AG04450 (cell line): Measurements from ENCODE around the gene CYP4B1. TPM values are rescaled to one million over a fixed set of nuclear protein-coding genes. Genes with fewer than 3 reads are reported as not detected.
"Not testable (repeated sequence)": the region's sequence is repeated elsewhere in the genome, so short reads cannot be mapped to it uniquely, and the experiment has no call there.

ENCODE experiments used
- CTCF ChIA-PET: fragments of 300-600, 350-600 bp; formaldehyde crosslinking; extraction: SDS; loops from one replicate; lab custom pipeline; 2022; ENCODE audit warnings: antibody characterized with exemption, inconsistent platforms; lab: Charles Lee
- POLR2A ChIA-PET: fragments of 350-600 bp; formaldehyde crosslinking; extraction: SDS; loops from one replicate; lab custom pipeline; 2021; ENCODE audit warnings: antibody characterized with exemption, inconsistent platforms; lab: Yijun Ruan, JAX
- DNase-seq: peaks from one replicate; pipeline ENCODE4 v3.0.0-alpha.2; 2011; ENCODE audit warnings: low read depth, low spot score
- H3K27ac ChIP-seq: one replicate; pipeline ENCODE4 v1.5.1; 2012; ENCODE audit warnings: low read depth, low read length, control low read depth
- H3K27me3 ChIP-seq: one replicate; pipeline ENCODE4 v1.6.0; 2012; ENCODE audit warnings: low read length; ENCODE audit not compliant: control insufficient read depth, insufficient read depth
- H3K4me3 ChIP-seq: 2 replicates; pipeline ENCODE4 v1.5.1; 2011; ENCODE audit warnings: mild to moderate bottlenecking, low read depth, low read length, control low read depth
- H3K9me3 ChIP-seq: 2 replicates; pipeline ENCODE4 v1.5.1; 2012; ENCODE audit warnings: low read length; ENCODE audit not compliant: control insufficient read depth, insufficient read depth
- polyA plus RNA-seq: library from polyadenylated mRNA; depleted of rRNA; stranded (reverse); fragments of >200 nt; gene quantifications from 2 replicates; pipeline ENCODE4 v1.2.3, GENCODE V29; 2011
- TF ChIP-seq, protein P1 (sequence below): IDR thresholded peaks from 2 replicates; pipeline ENCODE4 v1.5.1; 2011; ENCODE audit warnings: low read depth, low read length, control low read depth, inconsistent platforms

The CYP4B1 gene
- polyA plus RNA-seq, 1 experiment = not detected

DNA sequence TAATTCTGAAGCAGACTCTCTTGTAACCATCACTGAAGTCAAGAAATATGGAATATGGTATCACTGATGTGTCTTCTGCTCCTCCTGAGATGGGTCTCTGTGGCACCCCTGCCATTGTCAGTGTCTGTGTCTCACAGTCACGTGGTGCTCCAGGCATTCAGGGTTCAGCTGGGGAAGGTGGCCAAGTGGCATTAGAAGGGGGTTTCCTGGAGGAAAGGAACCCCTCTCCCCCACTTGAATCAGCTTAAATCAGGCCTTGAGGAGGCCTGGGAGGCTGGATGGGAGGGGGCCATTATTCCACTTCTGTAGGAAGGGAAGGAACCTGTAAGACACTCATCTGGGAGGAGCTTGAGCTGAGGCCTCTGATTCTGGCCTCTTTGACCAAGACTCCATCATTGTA lies 20.5 kb downstream of the CYP4B1 start:
- TF ChIP-seq, protein P1, sequence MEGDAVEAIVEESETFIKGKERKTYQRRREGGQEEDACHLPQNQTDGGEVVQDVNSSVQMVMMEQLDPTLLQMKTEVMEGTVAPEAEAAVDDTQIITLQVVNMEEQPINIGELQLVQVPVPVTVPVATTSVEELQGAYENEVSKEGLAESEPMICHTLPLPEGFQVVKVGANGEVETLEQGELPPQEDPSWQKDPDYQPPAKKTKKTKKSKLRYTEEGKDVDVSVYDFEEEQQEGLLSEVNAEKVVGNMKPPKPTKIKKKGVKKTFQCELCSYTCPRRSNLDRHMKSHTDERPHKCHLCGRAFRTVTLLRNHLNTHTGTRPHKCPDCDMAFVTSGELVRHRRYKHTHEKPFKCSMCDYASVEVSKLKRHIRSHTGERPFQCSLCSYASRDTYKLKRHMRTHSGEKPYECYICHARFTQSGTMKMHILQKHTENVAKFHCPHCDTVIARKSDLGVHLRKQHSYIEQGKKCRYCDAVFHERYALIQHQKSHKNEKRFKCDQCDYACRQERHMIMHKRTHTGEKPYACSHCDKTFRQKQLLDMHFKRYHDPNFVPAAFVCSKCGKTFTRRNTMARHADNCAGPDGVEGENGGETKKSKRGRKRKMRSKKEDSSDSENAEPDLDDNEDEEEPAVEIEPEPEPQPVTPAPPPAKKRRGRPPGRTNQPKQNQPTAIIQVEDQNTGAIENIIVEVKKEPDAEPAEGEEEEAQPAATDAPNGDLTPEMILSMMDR = no peak
- Histone ChIP-seq H3K9me3 (peaks cover 8% of the 10 kb centered on the region), H3K4me3 (no peak overlapping the region), H3K27me3 (no peaks in the 10 kb centered on the region), H3K27ac (no peak overlapping the region)
- ChIA-PET CTCF (no interaction called here), POLR2A (no interaction called here)
- no peak for DNase-seq

DNA sequence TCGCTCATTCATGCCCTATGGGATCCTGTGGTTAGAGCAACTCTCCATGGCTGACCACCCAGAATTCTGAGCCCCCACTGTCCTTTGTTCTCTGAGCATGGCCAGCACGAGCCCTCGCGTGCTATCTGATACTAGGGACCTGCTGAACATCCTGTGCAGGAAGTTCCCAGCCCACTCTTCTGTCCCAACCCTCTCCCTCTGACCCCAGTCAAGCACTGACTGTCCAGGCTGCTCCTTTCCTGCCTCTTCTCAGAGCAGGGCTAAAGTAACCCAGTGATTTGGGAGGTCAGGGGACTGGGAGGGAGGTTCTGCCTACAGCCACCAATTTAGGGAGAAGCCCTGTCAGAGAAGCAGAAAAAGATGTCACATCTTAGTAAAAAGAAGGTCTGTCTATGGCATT lies 21.2 kb downstream of the CYP4B1 start:
- no peak overlapping the region for H3K27ac ChIP-seq

DNA sequence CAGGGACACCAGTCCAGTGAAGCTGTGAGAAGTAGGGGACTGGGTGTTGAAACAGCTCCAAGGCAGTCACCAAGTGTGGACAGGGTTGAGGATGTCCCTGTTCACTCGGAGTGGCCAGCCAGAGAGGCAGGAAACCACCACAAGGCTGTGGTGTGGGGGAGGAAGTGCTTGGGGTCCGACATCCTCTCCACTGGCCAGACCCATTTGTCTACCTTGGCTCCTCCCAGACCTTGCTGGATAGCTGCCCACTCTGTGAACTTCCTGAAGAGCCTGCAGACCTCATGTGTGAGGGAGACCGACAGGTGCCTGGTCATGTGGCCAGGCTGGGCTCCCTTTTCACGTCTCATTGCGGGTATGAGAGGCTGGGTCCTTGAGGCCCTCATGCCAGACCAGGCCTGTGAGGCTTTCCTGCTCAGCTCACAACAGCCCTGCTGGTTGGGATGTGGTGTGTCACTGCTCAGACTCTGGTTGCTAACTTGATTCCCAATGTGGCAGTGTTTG lies 21.8 kb downstream of the CYP4B1 start:
- TF ChIP-seq, protein P1 = no peak
- Histone ChIP-seq H3K9me3 (peaks cover 8% of the 10 kb centered on the region), H3K27me3 (no peaks in the 10 kb centered on the region), H3K4me3 (no peak overlapping the region), H3K27ac (no peak overlapping the region)
- ChIA-PET CTCF (no interaction called here), POLR2A (no interaction called here)
- no peak for DNase-seq

More for the DNA sequence above, 21.2 kb downstream of the CYP4B1 start:
- ChIA-PET CTCF (no interaction called here), POLR2A (no interaction called here)
- peaks cover 8% of the 10 kb centered on the region for H3K9me3 ChIP-seq
- DNase-seq = no peak
- TF ChIP-seq, protein P1 = no peak
- H3K27me3 ChIP-seq = no peaks in the 10 kb centered on the region
- H3K4me3 ChIP-seq = no peak overlapping the region

DNA sequence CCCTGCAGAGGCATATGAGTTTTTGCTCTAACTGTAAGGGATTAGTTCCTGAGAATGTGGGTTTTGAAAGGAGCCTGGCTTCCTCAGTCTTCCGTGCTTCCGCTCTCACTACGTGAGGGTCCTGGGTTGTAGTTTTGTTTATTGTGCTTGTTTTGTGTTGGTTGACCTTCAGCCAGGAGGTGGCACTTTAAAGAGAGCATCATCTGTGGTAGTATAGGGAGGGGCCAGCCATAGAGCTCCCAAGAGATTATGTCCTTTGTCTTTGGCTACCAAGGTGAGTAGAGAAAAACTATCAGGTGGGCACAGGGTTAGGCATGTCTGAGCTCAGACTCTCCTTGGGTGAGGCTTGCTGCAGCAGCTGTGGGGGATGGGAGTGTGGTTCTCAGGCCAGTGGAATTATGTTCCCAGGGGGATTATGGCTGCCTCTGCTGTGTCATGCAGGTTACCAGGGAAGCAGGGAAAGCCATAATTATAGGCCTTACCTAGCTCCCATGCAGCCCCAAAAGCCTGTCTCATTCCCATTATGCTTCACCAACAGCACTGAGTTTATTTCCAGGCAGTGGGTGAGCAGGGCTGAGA lies 23.5 kb downstream of the CYP4B1 start:
- Histone ChIP-seq H3K9me3 (peaks cover 8% of the 10 kb centered on the region), H3K27ac (no peak overlapping the region), H3K4me3 (no peak overlapping the region), H3K27me3 (no peaks in the 10 kb centered on the region)
- no peak for DNase-seq
- TF ChIP-seq, protein P1 = no peak
- ChIA-PET POLR2A (no interaction called here), CTCF (no interaction called here)

DNA sequence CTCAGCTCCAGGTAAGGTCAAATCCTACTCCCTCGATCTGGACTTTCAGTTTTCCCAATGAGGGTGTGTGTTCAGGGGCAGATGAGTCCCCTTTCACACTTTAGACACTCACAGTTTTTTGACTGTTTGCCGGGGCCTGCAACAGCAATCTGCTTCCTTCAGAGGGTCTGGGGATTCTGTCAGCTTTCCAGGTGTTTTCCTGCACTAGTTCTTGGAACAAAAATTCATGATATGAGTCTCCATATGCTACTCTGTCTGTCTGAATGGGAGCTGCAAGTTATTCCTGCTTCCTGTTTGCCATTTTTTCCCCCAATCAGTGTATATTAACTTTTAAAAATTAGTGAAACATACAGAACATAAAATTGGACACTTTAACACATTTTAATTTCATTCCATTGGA lies 24.3 kb downstream of the CYP4B1 start:
- H3K9me3 ChIP-seq = peaks cover 8% of the 10 kb centered on the region
- POLR2A ChIA-PET = no interaction called here
- H3K27ac ChIP-seq = no peak overlapping the region
- H3K27me3 ChIP-seq = no peaks in the 10 kb centered on the region
- CTCF ChIA-PET = no interaction called here
- no peak for DNase-seq
- no peak overlapping the region for H3K4me3 ChIP-seq
- TF ChIP-seq, protein P1 = no peak

DNA sequence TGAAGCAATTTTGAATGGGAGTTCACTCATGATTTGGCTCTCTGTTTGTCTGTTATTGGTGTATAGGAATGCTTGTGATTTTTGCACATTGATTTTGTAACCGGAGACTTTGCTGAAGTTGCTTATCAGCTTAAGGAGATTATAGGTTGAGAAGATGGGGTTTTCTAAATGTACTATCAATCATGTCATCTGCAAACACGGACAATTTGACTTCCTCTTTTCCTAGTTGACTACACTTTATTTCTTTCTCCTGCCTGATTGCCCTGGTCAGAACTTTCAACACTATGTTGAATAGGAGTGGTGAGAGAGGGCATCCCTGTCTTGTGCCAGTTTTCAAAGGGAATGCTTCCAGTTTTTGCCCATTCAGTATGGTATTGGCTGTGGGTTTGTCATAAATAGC lies 28.0 kb downstream of the CYP4B1 start:
- H3K4me3 ChIP-seq, H3K9me3 ChIP-seq, POLR2A ChIA-PET, H3K27me3 ChIP-seq, DNase-seq, H3K27ac ChIP-seq, CTCF ChIA-PET: not testable (repeated sequence)
